Fibroblast of pulmonary artery (primary cell): ENCODE measurements around the gene LSM12.
"Not testable (repeated sequence)": the region's sequence is repeated elsewhere in the genome, so short reads cannot be mapped to it uniquely, and the experiment has no call there.

Source experiments
- DNase-seq: peaks from one replicate; pipeline ENCODE4 v3.0.0-alpha.2; 2010; ENCODE audit warnings: low read depth
- H3K4me3 ChIP-seq: replicated peaks from 2 replicates; pipeline ENCODE4 v1.5.1; 2011; ENCODE audit warnings: low read depth, mild to moderate bottlenecking, control low read depth, low read length, moderate library complexity
- CTCF ChIP-seq: IDR thresholded peaks from 2 replicates; pipeline ENCODE4 v1.5.1; 2011; ENCODE audit warnings: mild to moderate bottlenecking, control low read depth, low read length, inconsistent platforms; ENCODE audit errors: missing control alignments

The LSM12 gene

GRCh38 chr17:44037471-44037870, 29.0 kb downstream of the LSM12 start:
- no peak overlapping the region for H3K4me3 ChIP-seq
- no peak for DNase-seq
- no peak for TF ChIP-seq CTCF

GRCh38 chr17:44034688-44035087, 31.8 kb downstream of the LSM12 start:
- not testable (repeated sequence) for H3K4me3 ChIP-seq, DNase-seq

GRCh38 chr17:44033861-44034408, 32.5 kb downstream of the LSM12 start:
- DNase-seq = no peak
- no peak overlapping the region for H3K4me3 ChIP-seq
- TF ChIP-seq CTCF = no peak

- DNase-seq = no peak
- TF ChIP-seq CTCF = no peak
- no peak overlapping the region for H3K4me3 ChIP-seq
These were observed 36.0 kb downstream of the LSM12 start for GRCh38 chr17:44030482-44030881.

- no peak overlapping the region for H3K4me3 ChIP-seq
- TF ChIP-seq CTCF = no peak
- DNase-seq = no peak
These were observed 36.7 kb downstream of the LSM12 start for GRCh38 chr17:44029736-44030135.

GRCh38 chr17:44024853-44025252, 41.6 kb downstream of the LSM12 start:
- no peak for TF ChIP-seq CTCF
- no peak overlapping the region for H3K4me3 ChIP-seq
- DNase-seq = no peak

- no peak for TF ChIP-seq CTCF
- no peak overlapping the region for H3K4me3 ChIP-seq
- no peak for DNase-seq
These were observed 42.2 kb downstream of the LSM12 start for GRCh38 chr17:44024271-44024663.
